Colonic mucosa (tissue), 4 donors: ENCODE measurements around the gene ZCCHC17. TPM values are rescaled to one million over a fixed set of nuclear protein-coding genes. Genes with fewer than 3 reads are reported as not detected.

Experiments
- DNase-seq: peaks from one replicate; pipeline ENCODE4 v3.0.0-alpha.2; 2020
- H3K27ac ChIP-seq: fragments of 200-600 bp; one replicate; pipeline ENCODE4 v1.8.0; 2021
- H3K27me3 ChIP-seq: fragments of 200-600 bp; one replicate; pipeline ENCODE4 v1.8.0; 2021
- H3K36me3 ChIP-seq: fragments of 200-600 bp; one replicate; pipeline ENCODE4 v1.8.0; 2021
- H3K4me1 ChIP-seq: fragments of 200-600 bp; one replicate; pipeline ENCODE4 v1.8.0; 2021; ENCODE audit warnings: mild to moderate bottlenecking
- H3K4me3 ChIP-seq: fragments of 200-600 bp; one replicate; pipeline ENCODE4 v1.8.0; 2021
- H3K9ac ChIP-seq, 2 donors: one replicate each; pipeline ENCODE4 v1.7.0; 2013; ENCODE audit warnings: control low read depth in 2 of 2, low read depth in 2 of 2, low read length in 2 of 2
- H3K9me3 ChIP-seq: fragments of 200-600 bp; one replicate; pipeline ENCODE4 v1.8.0; 2021
- CTCF ChIP-seq: fragments of 200-600 bp; IDR thresholded peaks from one replicate; pipeline ENCODE4 v1.8.0; 2022; ENCODE audit warnings: antibody characterized with exemption, mild to moderate bottlenecking
- intact Hi-C: fragments of 100-400 bp; cut with DNase I; formaldehyde crosslinking; loops from one replicate; pipeline ENCODE4 v1.14.1; 2022
- total RNA-seq, 2 donors: library from RNA; stranded (reverse); fragmentation: NEBNext Ultra II Directional in 1 of 2; extraction: Animal tissue kit (Norgen Biotek cat#: 25700) in 1 of 2; gene quantifications; one replicate each; pipeline ENCODE4 v1.2.1, GENCODE V29; 2021
- donor health status: healthy.
- donor health status: DM: no; HTN: no; CAD: no.
- donor health status: DM: no; HTN: no; CAD: no.

The ZCCHC17 gene
- total RNA-seq: 10 to 100 TPM; 19.8 to 23.9 TPM

- H3K4me1 ChIP-seq: no peaks in the 10 kb centered on the region
- peak within 1 kb of the TSS; percentile 94 for H3K4me3 ChIP-seq
- TF ChIP-seq CTCF: no peak
- no peaks in the 10 kb centered on the region for H3K36me3 ChIP-seq
- peak within 1 kb of the TSS; percentile 94 to 98 for H3K9ac ChIP-seq
- intact Hi-C loops: loop anchor here (10.0 kb wide), 1 partner anchor 128 kb away; no protein-coding TSS in a partner anchor
- peak; percentile 97 for DNase-seq
- no peaks in the 10 kb centered on the region for H3K27me3 ChIP-seq
- no peaks in the 10 kb centered on the region for H3K9me3 ChIP-seq
- H3K27ac ChIP-seq: peak within 1 kb of the TSS; percentile 79
These were observed at the start of gene ZCCHC17, which contains the start of gene SNRNP40 for GRCh38 chr1:31296486-31297276. Gene ZCCHC17, plus strand, starts transcription at chr1:31297032. Its CDS starts 13,067 bp downstream, at chr1:31310099. Gene SNRNP40, minus strand, starts transcription at chr1:31296788. Its CDS starts 37 bp downstream, at chr1:31296751.

GRCh38 chr1:31248276-31248675 lies 48.6 kb upstream of the ZCCHC17 start:
- intact Hi-C loops: no loop called here
- Histone ChIP-seq H3K27ac (no peak overlapping the region), H3K4me1 (no peaks in the 10 kb centered on the region), H3K4me3 (no peak overlapping the region), H3K27me3 (no peaks in the 10 kb centered on the region), H3K9ac (no peak overlapping the region), H3K36me3 (no peaks in the 10 kb centered on the region), H3K9me3 (no peaks in the 10 kb centered on the region)
- no peak for DNase-seq
- no peak for TF ChIP-seq CTCF

- Histone ChIP-seq H3K27ac (no peak overlapping the region), H3K4me1 (no peaks in the 10 kb centered on the region), H3K36me3 (no peaks in the 10 kb centered on the region), H3K4me3 (no peak overlapping the region), H3K9ac (no peak overlapping the region), H3K9me3 (no peaks in the 10 kb centered on the region), H3K27me3 (no peaks in the 10 kb centered on the region)
- no peak for DNase-seq
- TF ChIP-seq CTCF: no peak
- intact Hi-C loops: no loop called here
These were observed 47.0 kb upstream of the ZCCHC17 start for GRCh38 chr1:31249854-31250253.

- no peak overlapping the region for H3K9ac ChIP-seq
- H3K4me3 ChIP-seq: no peak overlapping the region
- intact Hi-C loops: no loop called here
- no peak for TF ChIP-seq CTCF
- no peaks in the 10 kb centered on the region for H3K27me3 ChIP-seq
- H3K4me1 ChIP-seq: no peaks in the 10 kb centered on the region
- H3K27ac ChIP-seq: no peak overlapping the region
- H3K36me3 ChIP-seq: no peaks in the 10 kb centered on the region
- no peaks in the 10 kb centered on the region for H3K9me3 ChIP-seq
- DNase-seq: no peak
These were observed 39.6 kb upstream of the ZCCHC17 start for GRCh38 chr1:31257213-31257612.

GRCh38 chr1:31258581-31258980 lies 38.3 kb upstream of the ZCCHC17 start:
- intact Hi-C loops: no loop called here
- H3K9ac ChIP-seq: no peak overlapping the region
- no peak for TF ChIP-seq CTCF
- no peak for DNase-seq
- no peak overlapping the region for H3K27ac ChIP-seq
- no peaks in the 10 kb centered on the region for H3K27me3 ChIP-seq
- H3K9me3 ChIP-seq: no peaks in the 10 kb centered on the region
- H3K4me3 ChIP-seq: no peak overlapping the region
- H3K36me3 ChIP-seq: no peaks in the 10 kb centered on the region
- no peaks in the 10 kb centered on the region for H3K4me1 ChIP-seq
